GM23338 (cell line): ENCODE data around the gene KIR2DL1.

Experiments
- CREB1 ChIP-seq: fragments of 250-450 bp; sonication (Bioruptor Pico); IDR thresholded peaks from 2 replicates; pipeline ENCODE4 v1.5.0; 2020; ENCODE audit warnings: low read depth, mild to moderate bottlenecking, moderate library complexity
- EZH2 ChIP-seq: fragments of 200-600 bp; sonication (generic); IDR thresholded peaks from one replicate; pipeline ENCODE4 v1.8.0; 2017; ENCODE audit warnings: antibody characterized with exemption, mild to moderate bottlenecking, low read depth; ENCODE audit not compliant: unreplicated experiment
- POLR2AphosphoS5 ChIP-seq: IDR thresholded peaks from 2 replicates; pipeline ENCODE4 v1.6.1; 2016; ENCODE audit warnings: antibody characterized with exemption, low read depth
- TF ChIP-seq, protein P1 (sequence below), 2 experiments: fragments of 200-600 bp in 1 of 2; sonication (generic) in 1 of 2; conservative IDR thresholded peaks; 2 replicates each; pipeline versions ENCODE4 v1.5.1 to v1.6.1; 2016 to 2017; ENCODE audit warnings: antibody characterized with exemption in 2 of 2, low read depth in 2 of 2, mild to moderate bottlenecking in 2 of 2, moderate library complexity in 1 of 2
- TF ChIP-seq, protein P2 (sequence below): IDR thresholded peaks from one replicate; pipeline ENCODE4 v1.6.1; 2018; ENCODE audit warnings: antibody characterized with exemption; ENCODE audit not compliant: unreplicated experiment

DNA sequence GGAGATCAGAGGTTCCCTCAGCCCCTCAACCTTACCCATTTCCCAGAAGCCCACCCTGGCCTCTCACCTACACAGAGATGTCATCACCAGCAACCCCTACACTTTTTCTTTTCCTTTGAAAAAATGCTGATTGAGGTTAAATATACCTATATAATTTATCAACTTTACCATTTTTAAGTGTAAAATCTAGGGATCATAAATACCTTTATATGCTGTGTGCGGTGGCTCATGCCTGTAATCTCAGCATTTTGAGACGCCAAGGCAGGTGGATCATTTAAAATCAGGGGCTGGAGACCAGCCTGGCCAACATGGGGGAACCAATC lies 36.9 kb downstream of the KIR2DL1 start:
- TF ChIP-seq, protein P1, sequence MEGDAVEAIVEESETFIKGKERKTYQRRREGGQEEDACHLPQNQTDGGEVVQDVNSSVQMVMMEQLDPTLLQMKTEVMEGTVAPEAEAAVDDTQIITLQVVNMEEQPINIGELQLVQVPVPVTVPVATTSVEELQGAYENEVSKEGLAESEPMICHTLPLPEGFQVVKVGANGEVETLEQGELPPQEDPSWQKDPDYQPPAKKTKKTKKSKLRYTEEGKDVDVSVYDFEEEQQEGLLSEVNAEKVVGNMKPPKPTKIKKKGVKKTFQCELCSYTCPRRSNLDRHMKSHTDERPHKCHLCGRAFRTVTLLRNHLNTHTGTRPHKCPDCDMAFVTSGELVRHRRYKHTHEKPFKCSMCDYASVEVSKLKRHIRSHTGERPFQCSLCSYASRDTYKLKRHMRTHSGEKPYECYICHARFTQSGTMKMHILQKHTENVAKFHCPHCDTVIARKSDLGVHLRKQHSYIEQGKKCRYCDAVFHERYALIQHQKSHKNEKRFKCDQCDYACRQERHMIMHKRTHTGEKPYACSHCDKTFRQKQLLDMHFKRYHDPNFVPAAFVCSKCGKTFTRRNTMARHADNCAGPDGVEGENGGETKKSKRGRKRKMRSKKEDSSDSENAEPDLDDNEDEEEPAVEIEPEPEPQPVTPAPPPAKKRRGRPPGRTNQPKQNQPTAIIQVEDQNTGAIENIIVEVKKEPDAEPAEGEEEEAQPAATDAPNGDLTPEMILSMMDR (conservative IDR thresholded peaks at IDR 0.05; ENCODE audit: low read depth in 2 of 2): no peak
- TF ChIP-seq EZH2: no peak
- no peak for TF ChIP-seq POLR2AphosphoS5
- no peak for TF ChIP-seq CREB1 (CRISPR knock-in tag)
- TF ChIP-seq, protein P2, sequence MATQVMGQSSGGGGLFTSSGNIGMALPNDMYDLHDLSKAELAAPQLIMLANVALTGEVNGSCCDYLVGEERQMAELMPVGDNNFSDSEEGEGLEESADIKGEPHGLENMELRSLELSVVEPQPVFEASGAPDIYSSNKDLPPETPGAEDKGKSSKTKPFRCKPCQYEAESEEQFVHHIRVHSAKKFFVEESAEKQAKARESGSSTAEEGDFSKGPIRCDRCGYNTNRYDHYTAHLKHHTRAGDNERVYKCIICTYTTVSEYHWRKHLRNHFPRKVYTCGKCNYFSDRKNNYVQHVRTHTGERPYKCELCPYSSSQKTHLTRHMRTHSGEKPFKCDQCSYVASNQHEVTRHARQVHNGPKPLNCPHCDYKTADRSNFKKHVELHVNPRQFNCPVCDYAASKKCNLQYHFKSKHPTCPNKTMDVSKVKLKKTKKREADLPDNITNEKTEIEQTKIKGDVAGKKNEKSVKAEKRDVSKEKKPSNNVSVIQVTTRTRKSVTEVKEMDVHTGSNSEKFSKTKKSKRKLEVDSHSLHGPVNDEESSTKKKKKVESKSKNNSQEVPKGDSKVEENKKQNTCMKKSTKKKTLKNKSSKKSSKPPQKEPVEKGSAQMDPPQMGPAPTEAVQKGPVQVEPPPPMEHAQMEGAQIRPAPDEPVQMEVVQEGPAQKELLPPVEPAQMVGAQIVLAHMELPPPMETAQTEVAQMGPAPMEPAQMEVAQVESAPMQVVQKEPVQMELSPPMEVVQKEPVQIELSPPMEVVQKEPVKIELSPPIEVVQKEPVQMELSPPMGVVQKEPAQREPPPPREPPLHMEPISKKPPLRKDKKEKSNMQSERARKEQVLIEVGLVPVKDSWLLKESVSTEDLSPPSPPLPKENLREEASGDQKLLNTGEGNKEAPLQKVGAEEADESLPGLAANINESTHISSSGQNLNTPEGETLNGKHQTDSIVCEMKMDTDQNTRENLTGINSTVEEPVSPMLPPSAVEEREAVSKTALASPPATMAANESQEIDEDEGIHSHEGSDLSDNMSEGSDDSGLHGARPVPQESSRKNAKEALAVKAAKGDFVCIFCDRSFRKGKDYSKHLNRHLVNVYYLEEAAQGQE: no peak
